ENCODE results near the gene PSME1. TPM values are rescaled to one million over a fixed set of nuclear protein-coding genes. Genes with fewer than 3 reads are reported as not detected.
A peak's percentile ranks its signal among the peaks of the same experiment; 100 is the strongest.

PSME1 gene
- total RNA-seq, 8 experiments from 2014 or later = 40.1 to 318 (median 102) TPM

DNA sequence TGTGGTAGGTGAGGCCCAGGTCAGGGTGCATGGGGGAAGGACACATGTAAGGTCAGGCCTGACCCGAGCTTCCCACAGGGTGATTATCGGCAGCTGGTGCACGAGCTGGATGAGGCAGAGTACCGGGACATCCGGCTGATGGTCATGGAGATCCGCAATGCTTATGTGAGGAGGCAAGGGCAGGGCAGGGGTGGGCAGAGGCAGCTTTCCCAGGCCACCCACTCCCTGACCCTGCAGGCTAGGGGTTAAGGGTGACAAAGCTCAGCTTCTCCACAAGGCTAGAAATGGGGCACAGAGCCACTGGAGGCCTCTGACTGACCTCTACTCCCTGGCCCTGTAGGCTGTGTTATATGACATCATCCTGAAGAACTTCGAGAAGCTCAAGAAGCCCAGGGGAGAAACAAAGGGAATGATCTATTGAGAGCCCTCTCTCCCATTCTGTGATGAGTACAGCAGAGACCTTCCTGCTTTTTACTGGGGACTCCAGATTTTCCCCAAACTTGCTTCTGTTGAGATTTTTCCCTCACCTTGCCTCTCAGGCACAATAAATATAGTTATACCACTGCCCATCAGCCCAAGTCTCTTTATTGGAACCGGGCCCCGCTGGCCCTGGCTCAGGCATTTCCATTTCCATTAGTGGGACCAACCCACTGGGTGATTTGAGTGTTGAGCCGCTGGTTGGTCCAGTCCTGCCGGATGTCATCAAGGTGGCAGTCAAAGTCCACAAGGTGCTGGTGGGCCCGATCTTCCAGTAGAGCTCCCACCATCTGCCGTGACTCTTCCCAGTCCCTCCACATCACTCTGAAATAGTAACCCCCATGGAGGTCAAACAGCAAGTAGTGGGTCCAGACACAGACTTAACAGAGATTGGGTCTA is 2.6 kb downstream of the PSME1 start:
- H3K27ac ChIP-seq = no peak overlapping the region
- no peak for ATAC-seq (replicated peaks in 6 of 8)
- no peak overlapping the region for H3K4me3 ChIP-seq
- in situ Hi-C loops (cut with MboI; ENCODE audit: low pct_unique_long_range_greater_than_20kb in 2 of 9, low sequenced_read_pairs in 9 of 9, unreplicated experiment in 9 of 9) = no loop called here
- WGBS, 10 experiments = 60 to 100% (median 86%) methylated on average over 1 to 7 of the region's 13 CpGs; no CpG with 5 or more reads in 2 of the 10 experiments
- H3K4me1 ChIP-seq (replicated peaks in 1 of 2) = peaks cover 6 to 12% of the 10 kb centered on the region in 2 donors

DNA sequence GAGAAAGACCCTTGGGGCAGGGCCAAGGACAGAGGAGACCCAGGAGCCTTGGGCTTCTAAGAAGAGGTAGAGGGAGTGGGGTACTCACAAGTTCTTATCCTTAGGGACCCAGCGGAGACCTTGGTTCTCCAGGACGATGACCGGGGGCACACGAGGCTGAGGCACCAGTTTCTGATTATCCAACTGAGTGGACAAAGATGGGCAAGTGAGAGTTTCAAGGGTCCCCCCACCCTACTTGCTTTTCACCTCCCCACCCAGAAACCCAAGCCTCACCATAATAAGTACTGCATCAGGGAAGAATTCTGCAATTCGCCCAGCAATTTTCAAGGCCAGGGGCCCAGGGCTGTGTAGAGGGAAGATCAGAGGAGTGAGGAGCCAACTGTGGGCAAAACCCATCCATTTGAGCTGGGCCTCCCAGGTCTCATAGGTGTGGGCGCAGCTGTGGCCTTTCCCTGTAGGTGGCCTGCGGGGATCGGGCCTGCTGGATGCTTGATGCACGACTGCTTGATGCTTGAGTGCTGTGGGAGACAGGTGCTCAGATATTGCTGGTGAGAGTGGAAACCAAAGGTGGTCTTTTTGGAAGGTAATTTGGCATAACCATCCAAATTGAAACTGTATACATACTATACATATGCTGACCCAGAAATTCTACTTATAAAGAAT is 3.4 kb downstream of the PSME1 start:
- in situ Hi-C loops (cut with MboI; ENCODE audit: low pct_unique_long_range_greater_than_20kb in 2 of 9, low sequenced_read_pairs in 9 of 9, unreplicated experiment in 9 of 9) = no loop called here

DNA sequence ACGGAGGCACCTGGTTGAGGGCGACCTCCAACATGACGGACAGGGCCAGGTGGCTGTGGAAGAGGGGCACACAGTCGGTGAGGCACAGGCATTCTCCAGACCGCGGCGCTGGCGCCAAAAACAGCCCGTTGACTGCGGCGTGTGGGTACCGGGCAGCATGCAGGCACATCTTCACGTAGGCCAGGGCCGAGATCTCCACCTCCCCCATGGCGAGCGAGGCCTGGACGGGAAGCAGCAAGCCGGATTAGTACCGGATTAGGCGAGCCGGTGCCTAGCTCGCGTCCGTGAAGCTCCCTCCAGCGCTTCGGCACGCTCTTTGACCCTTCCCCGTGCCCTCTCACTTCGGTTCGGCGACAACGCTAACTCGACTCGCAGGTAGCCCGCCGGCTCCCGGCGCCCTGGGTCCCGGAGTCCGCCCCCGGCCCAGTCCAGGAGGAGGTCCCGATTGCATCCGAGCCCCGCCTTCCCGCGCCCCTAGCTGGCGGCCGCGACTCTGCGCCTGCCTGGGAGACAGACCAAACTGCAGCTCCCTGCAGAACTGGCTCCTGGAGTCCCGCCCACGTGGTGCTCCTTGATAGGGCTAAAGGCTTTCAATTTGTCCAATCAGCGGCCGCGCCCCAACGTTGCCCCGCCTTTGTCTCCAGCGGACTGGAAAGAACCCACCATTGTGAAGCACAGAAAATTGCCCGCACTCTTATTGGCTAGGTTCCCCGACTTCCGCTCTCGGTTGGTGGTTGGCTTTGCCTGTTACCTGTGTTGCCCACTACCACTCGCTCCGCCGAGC is 5.3 kb downstream of the PSME1 start, which contains the start of gene EMC9:
Gene EMC9 (minus strand): TSS at position 495 of the 784 bp plus-strand sequence. CDS start 287 bp downstream, at position 208.
- 0 to 3% (median 0%) methylated on average over 2 to 11 of the region's 65 CpGs; no CpG with 5 or more reads in 7 of the 10 experiments for WGBS, 10 experiments
- peak; percentile 85 to 92 (median 90) for ATAC-seq (replicated peaks in 6 of 8)
- Histone ChIP-seq H3K27ac (peak within 1 kb of the TSS; percentile 58 to 81), H3K4me3 (peak within 1 kb of the TSS; percentile 60 to 77 (median 74)), H3K4me1 (replicated peaks in 1 of 2) (peaks cover 10 to 12% of the 10 kb centered on the region in 2 donors)
- in situ Hi-C loops (cut with MboI; ENCODE audit: low pct_unique_long_range_greater_than_20kb in 2 of 9, low sequenced_read_pairs in 9 of 9, unreplicated experiment in 9 of 9) = no loop called here

More for the DNA sequence above, 3.4 kb downstream of the PSME1 start:
- ATAC-seq (replicated peaks in 6 of 8) = no peak
- H3K4me3 ChIP-seq = peak overlapping the region in 2 of 5 donors; percentile 74
- peaks cover 6 to 12% of the 10 kb centered on the region in 2 donors for H3K4me1 ChIP-seq (replicated peaks in 1 of 2)
- no peak overlapping the region for H3K27ac ChIP-seq
- 78 to 98% (median 88%) methylated on average over 1 to 7 of the region's 9 CpGs; no CpG with 5 or more reads in 6 of the 10 experiments for WGBS, 10 experiments

DNA sequence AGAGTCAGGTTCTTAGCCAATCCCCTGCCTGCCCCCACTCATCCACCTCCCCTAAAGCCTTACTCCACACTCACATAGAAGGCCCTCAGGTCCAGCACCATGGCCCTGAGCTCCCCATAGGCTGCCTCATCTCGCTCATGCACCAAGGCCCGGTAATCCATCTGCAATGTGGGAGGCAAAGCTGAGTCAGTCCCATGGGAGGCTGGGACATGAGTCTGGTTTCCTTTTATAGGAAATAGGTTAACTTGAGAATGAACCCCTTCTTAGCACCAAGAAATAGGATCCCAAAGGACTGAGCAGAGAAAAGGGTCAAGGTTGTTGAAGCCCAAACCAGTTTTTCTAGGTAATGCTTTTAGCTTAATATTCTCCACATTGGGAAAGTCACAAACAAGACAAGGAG is 7.5 kb downstream of the PSME1 start:
- Histone ChIP-seq H3K27ac (no peak overlapping the region), H3K4me3 (no peak overlapping the region), H3K4me1 (replicated peaks in 1 of 2) (peaks cover 12 to 14% of the 10 kb centered on the region in 2 donors)
- in situ Hi-C loops (cut with MboI; ENCODE audit: low pct_unique_long_range_greater_than_20kb in 2 of 9, low sequenced_read_pairs in 9 of 9, unreplicated experiment in 9 of 9) = no loop called here
- no peak for ATAC-seq (replicated peaks in 6 of 8)
- WGBS, 10 experiments = no CpG with 5 or more reads among the region's 2 CpGs

DNA sequence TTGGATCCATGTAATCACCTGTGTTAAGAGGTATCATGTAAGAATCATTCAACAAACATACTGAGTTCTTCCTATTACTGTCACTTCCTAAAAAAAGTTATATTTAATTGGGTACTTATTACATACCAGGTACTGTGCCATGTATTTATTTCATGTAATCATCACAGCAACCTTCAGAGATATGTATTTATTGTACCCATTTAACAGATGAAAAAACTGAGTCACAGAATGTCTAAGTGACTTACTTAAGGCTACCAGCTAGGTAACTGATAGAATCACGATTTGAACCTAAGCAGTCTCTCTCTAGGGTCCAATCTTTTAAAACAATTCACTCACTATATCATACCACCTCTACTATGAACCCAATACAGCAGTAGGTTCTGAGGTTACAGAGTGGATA is 8.5 kb downstream of the PSME1 start:
- no peak overlapping the region for H3K4me3 ChIP-seq
- H3K27ac ChIP-seq = no peak overlapping the region
- 40 to 100% (median 100%) methylated on average over 1 of the region's 1 CpG; no CpG with 5 or more reads in 3 of the 10 experiments for WGBS, 10 experiments
- peaks cover 13 to 14% of the 10 kb centered on the region in 2 donors for H3K4me1 ChIP-seq (replicated peaks in 1 of 2)
- no peak for ATAC-seq (replicated peaks in 6 of 8)
- in situ Hi-C loops (cut with MboI; ENCODE audit: low pct_unique_long_range_greater_than_20kb in 2 of 9, low sequenced_read_pairs in 9 of 9, unreplicated experiment in 9 of 9) = no loop called here

DNA sequence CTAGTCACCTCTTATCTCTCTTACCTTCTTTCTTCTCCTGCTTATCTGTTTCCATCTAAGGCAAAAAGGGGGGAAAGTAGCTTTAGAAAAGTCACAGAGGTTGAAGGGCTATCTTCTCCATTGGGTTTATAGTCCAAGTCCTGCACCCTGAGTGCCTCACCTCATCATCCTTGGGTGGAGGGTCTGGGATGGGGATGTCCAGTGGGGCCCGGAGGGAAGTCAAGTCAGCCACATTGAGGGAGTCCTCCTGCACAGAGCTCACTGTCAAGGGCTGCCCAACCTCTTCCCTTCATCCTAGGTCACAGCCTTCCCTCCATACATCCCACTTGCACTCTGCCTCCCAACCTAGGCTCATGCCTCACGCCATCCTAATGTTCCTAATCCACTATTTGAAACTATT is 9.2 kb downstream of the PSME1 start:
- in situ Hi-C loops (cut with MboI; ENCODE audit: low pct_unique_long_range_greater_than_20kb in 2 of 9, low sequenced_read_pairs in 9 of 9, unreplicated experiment in 9 of 9) = no loop called here
- no peak for ATAC-seq (replicated peaks in 6 of 8)
- Histone ChIP-seq H3K27ac (no peak overlapping the region), H3K4me1 (replicated peaks in 1 of 2) (peaks cover 10 to 11% of the 10 kb centered on the region in 2 donors), H3K4me3 (no peak overlapping the region)
- 90 to 100% methylated on average over 1 to 2 of the region's 2 CpGs; no CpG with 5 or more reads in 8 of the 10 experiments for WGBS, 10 experiments

DNA sequence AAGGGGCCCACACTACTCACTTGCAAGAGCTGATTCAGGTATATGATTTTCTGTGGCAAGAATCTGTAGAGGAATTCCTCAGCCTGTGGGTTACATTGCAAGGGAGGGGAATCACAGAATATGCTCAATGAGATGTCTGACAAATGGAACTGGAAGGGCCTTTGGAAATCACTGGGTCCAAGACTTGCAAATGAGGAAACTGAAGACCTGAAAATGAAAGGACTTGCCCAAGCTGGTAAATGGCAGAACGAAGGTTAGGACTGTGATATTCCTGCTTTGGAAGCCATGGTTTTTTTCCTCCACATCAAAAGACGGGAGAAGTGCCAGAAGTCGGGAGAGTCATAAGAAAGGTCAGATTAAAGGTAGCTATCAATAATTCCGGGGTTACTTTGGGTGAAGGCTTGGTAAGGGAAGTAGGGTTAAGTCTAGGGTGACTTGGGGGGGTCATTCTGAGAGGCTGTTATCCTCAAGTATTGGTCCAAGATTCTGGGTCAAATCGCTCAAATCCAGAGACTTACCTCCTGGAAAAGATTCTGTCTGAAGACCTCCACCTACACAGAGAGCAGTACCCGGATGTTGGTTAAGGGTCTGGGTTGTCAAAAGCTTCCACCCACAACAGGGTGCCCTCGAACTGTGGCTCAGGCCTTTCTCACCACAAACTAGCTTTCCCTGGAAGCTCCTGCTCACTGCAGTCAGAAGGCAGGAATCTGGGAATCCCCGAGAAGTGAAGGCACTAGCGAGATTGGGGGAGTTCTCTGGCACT is 9.9 kb downstream of the PSME1 start:
- in situ Hi-C loops (cut with MboI; ENCODE audit: low pct_unique_long_range_greater_than_20kb in 2 of 9, low sequenced_read_pairs in 9 of 9, unreplicated experiment in 9 of 9) = no loop called here
- Histone ChIP-seq H3K4me1 (replicated peaks in 1 of 2) (peaks cover 10 to 11% of the 10 kb centered on the region in 2 donors), H3K4me3 (peak overlapping the region; percentile 59 to 87 (median 72)), H3K27ac (peak overlapping the region; percentile 67 to 68)
- peak in 3 of 8 experiments; percentile 0 for ATAC-seq (replicated peaks in 6 of 8)
- WGBS, 10 experiments = 7 to 48% (median 26%) methylated on average over 2 to 5 of the region's 9 CpGs; no CpG with 5 or more reads in 3 of the 10 experiments

DNA sequence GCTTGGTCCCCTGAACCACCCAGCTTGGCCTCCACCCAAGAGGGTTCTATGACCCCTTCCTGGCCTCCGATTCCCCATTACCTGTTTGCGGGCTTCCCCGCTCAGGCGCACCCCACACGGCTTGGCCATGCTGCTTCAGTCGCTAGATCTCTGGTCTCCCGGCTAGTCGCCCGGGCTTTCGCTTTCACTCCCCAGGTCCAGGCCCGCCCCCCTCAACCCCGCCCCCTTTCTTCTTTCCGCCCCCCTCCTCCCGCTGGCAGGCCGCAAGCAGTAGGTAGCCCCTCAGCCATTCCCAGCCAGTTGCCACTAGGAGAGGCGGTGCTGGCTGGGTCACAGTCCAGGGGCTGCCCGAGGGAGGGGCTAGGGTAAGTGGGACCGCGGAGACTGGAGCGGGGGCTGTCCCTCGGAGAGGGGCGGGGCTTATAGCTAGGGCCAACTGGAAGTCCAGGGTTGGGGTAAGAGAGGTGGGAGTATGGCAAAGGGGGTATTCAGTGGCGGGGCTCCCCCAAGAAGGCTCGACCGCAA is 10.5 kb downstream of the PSME1 start, which contains the start of gene PSME2:
Gene PSME2 (minus strand): TSS at position 158 of the 525 bp plus-strand sequence. CDS start 29 bp downstream, at position 129.
- in situ Hi-C loops (cut with MboI; ENCODE audit: low pct_unique_long_range_greater_than_20kb in 2 of 9, low sequenced_read_pairs in 9 of 9, unreplicated experiment in 9 of 9) = no loop called here
- WGBS, 10 experiments = no CpG with 5 or more reads among the region's 25 CpGs
- peak within 1 kb of the TSS; percentile 70 to 89 for H3K27ac ChIP-seq
- H3K4me3 ChIP-seq = peak within 1 kb of the TSS; percentile 59 to 87 (median 72)
- ATAC-seq (replicated peaks in 6 of 8) = peak; percentile 52 to 77 (median 72)
- peaks cover 10 to 11% of the 10 kb centered on the region in 2 donors for H3K4me1 ChIP-seq (replicated peaks in 1 of 2)

DNA sequence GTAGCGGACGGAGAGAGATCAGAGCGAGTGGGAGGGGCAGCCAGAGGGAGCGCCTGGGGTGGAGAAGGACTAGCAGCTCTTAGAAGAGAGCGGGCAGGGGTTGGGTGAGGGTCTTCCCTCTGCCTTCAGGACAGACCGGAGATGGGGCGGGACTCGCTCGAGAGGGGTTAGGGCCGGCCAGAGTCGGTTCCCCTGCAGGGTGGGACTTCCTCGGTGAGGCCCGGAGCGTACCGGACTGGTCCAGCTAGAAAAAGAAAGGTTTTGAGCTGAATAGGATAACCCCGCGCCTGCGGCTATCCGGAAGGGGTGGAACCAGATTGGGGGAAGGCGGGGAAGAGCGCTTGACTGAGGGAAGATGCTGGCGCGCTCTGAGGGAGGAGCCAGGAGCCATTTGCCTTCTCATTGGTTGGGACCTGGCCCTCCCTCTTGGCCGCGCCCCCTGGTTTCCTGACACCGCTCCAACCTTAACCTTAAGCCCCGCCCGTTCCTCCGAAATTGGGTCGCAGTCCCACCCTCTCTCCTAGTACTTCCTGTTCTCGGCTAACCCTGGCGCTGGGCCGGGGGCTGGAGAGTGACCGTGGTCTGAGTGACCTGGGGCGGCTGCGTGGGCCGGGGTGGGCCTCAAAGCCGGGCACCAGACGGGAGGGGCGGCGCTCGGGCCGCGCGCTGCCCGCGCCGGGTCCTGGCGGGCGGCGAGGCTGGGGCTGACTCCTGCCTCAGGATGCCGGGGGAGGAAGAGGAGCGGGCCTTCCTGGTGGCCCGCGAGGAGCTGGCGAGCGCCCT is 11.2 kb downstream of the PSME1 start, which contains the start of gene RNF31:
Gene RNF31 (plus strand): TSS at position 521 of the 783 bp plus-strand sequence. CDS start 201 bp downstream, at position 722.
- peak; percentile 81 to 88 (median 83) for ATAC-seq (replicated peaks in 6 of 8)
- Histone ChIP-seq H3K27ac (peak within 1 kb of the TSS; percentile 70 to 89), H3K4me1 (replicated peaks in 1 of 2) (peaks cover 10% of the 10 kb centered on the region in 2 donors), H3K4me3 (peak within 1 kb of the TSS; percentile 59 to 87 (median 72))
- in situ Hi-C loops (cut with MboI; ENCODE audit: low pct_unique_long_range_greater_than_20kb in 2 of 9, low sequenced_read_pairs in 9 of 9, unreplicated experiment in 9 of 9) = no loop called here
- 0% methylated on average over 2 to 12 of the region's 57 CpGs; no CpG with 5 or more reads in 5 of the 10 experiments for WGBS, 10 experiments

DNA sequence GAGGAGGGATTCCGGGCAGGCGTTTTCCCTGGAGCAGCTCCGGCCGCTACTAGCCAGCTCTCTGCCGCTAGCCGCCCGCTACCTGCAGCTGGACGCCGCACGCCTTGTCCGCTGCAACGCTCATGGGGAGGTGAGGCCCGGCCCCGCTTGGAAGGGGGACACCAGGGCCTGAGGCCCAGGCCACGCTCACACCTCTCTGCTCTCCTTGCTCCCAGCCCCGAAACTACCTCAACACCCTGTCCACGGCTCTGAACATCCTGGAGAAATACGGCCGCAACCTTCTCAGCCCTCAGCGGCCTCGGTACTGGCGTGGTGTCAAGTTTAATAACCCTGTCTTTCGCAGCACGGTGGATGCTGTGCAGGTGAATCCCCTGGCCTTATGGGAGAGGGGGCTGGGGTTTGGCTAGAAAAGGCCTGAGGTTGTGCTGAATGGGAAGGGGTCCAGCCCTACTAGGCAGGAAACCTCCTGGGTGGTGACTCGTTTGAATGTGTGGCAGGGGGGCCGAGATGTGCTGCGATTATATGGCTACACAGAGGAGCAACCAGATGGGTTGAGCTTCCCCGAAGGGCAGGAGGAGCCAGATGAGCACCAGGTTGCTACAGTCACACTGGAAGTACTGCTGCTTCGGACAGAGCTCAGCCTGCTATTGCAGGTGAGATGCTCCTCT is 11.9 kb downstream of the PSME1 start:
- H3K27ac ChIP-seq = peak overlapping the region; percentile 5 to 69
- no peak for ATAC-seq (replicated peaks in 6 of 8)
- H3K4me1 ChIP-seq (replicated peaks in 1 of 2) = peaks cover 8 to 10% of the 10 kb centered on the region in 2 donors
- peak overlapping the region; percentile 59 to 87 (median 72) for H3K4me3 ChIP-seq
- WGBS, 10 experiments = 0 to 40% (median 4%) methylated on average over 1 to 9 of the region's 29 CpGs; no CpG with 5 or more reads in 5 of the 10 experiments
- in situ Hi-C loops (cut with MboI; ENCODE audit: low pct_unique_long_range_greater_than_20kb in 2 of 9, low sequenced_read_pairs in 9 of 9, unreplicated experiment in 9 of 9) = no loop called here
